OCI-LY3 (cell line): ENCODE data around the gene GGTA1.
A peak's percentile ranks its signal among the peaks of the same experiment; 100 is the strongest.
"Not testable (repeated sequence)": the region's sequence is repeated elsewhere in the genome, so short reads cannot be mapped to it uniquely, and the experiment has no call there.

Experiments
- H2AFZ ChIP-seq: fragments of 200-600, 300-600 bp; shearing (Covaris generic); 2 replicates; pipeline ENCODE4 v1.6.0; 2014; ENCODE audit warnings: antibody characterized with exemption, low read depth, low read length
- H3K27ac ChIP-seq: fragments of 200-600, 300-600 bp; sonication (generic); 2 replicates; pipeline ENCODE4 v1.5.1; 2014; ENCODE audit warnings: mild to moderate bottlenecking, low read length, moderate library complexity, mixed read lengths
- H3K27me3 ChIP-seq: fragments of 200-600, 300-600 bp; sonication (generic); 2 replicates; pipeline ENCODE4 v1.6.1; 2014; ENCODE audit warnings: low read depth, low read length, mixed read lengths
- H3K36me3 ChIP-seq: fragments of 200-600, 300-600 bp; sonication (generic); replicated peaks from 2 replicates; pipeline ENCODE3; 2014; ENCODE audit warnings: low read depth, low read length, mixed read lengths
- H3K4me1 ChIP-seq: fragments of 300-600, 200-600 bp; sonication (generic); 2 replicates; pipeline ENCODE4 v1.6.1; 2014; ENCODE audit warnings: low read length, mixed read lengths
- H3K4me2 ChIP-seq: fragments of 200-600, 300-600 bp; sonication (generic); 2 replicates; pipeline ENCODE4 v1.6.1; 2014; ENCODE audit warnings: low read length, mixed read lengths
- H3K4me3 ChIP-seq: fragments of 300-600, 200-600 bp; sonication (generic); 2 replicates; pipeline ENCODE4 v1.5.1; 2014; ENCODE audit warnings: antibody characterized with exemption, mild to moderate bottlenecking, low read length, moderate library complexity
- H3K79me2 ChIP-seq: fragments of 300-600, 200-600 bp; shearing (Covaris generic); 2 replicates; pipeline ENCODE4 v1.6.1; 2014; ENCODE audit warnings: mild to moderate bottlenecking, low read length, mixed read lengths
- H3K9ac ChIP-seq: fragments of 300-600, 200-600 bp; shearing (Covaris generic); 2 replicates; pipeline ENCODE4 v1.6.0; 2014; ENCODE audit warnings: mild to moderate bottlenecking, low read length, moderate library complexity
- H3K9me3 ChIP-seq: fragments of 200-600, 300-600 bp; shearing (Covaris generic); 2 replicates; pipeline ENCODE4 v1.6.1; 2014; ENCODE audit warnings: low read length, mixed read lengths; ENCODE audit not compliant: insufficient read depth
- H4K20me1 ChIP-seq: fragments of 200-600, 300-600 bp; sonication (generic); 2 replicates; pipeline ENCODE4 v1.6.1; 2016; ENCODE audit warnings: low read length, mixed read lengths; ENCODE audit not compliant: insufficient read depth
- EZH2phosphoT487 ChIP-seq: fragments of 200-600 bp; shearing (Covaris generic); IDR thresholded peaks from 2 replicates; pipeline ENCODE4 v1.6.1; 2018; ENCODE audit warnings: antibody characterized with exemption, mixed run types, low read depth
- TF ChIP-seq, protein P1 (sequence below): fragments of 200-600, 300-600 bp; sonication (generic); IDR thresholded peaks from 2 replicates; pipeline ENCODE4 v1.5.1; 2014; ENCODE audit warnings: antibody characterized with exemption, low read length, low read depth

Gene GGTA1

DNA sequence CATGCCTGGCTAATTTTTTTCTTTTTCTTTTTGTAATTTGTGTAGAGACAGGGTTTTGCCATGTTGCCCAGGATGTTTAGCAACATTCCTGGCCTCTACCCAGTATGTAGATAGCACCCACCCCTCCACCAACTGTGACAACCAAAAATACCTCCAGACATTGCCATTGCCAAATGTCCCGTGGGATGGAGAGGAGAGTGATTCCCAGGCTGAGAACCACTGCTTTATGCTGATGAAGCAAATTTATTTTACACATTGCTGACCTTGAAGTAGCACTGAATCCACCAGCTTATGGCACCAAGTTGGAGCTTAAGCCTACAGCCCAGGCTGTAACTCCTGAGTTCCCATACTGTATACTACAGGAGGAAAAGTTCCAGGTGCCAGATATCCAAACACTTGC is 58.5 kb downstream of the GGTA1 start:
- Histone ChIP-seq H3K27ac (no peak overlapping the region), H3K9me3 (no peaks in the 10 kb centered on the region), H2AFZ (no peak overlapping the region), H3K27me3 (peaks cover 16% of the 10 kb centered on the region; the same call in 1 of the 2 replicates), H3K4me1 (peaks cover 3% of the 10 kb centered on the region), H3K36me3 (no peaks in the 10 kb centered on the region), H3K79me2 (no peaks in the 10 kb centered on the region), H3K9ac (no peak overlapping the region), H4K20me1 (no peaks in the 10 kb centered on the region), H3K4me2 (no peak overlapping the region), H3K4me3 (no peak overlapping the region)
- no peak for TF ChIP-seq EZH2phosphoT487
- TF ChIP-seq, protein P1, sequence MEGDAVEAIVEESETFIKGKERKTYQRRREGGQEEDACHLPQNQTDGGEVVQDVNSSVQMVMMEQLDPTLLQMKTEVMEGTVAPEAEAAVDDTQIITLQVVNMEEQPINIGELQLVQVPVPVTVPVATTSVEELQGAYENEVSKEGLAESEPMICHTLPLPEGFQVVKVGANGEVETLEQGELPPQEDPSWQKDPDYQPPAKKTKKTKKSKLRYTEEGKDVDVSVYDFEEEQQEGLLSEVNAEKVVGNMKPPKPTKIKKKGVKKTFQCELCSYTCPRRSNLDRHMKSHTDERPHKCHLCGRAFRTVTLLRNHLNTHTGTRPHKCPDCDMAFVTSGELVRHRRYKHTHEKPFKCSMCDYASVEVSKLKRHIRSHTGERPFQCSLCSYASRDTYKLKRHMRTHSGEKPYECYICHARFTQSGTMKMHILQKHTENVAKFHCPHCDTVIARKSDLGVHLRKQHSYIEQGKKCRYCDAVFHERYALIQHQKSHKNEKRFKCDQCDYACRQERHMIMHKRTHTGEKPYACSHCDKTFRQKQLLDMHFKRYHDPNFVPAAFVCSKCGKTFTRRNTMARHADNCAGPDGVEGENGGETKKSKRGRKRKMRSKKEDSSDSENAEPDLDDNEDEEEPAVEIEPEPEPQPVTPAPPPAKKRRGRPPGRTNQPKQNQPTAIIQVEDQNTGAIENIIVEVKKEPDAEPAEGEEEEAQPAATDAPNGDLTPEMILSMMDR, result no peak

DNA sequence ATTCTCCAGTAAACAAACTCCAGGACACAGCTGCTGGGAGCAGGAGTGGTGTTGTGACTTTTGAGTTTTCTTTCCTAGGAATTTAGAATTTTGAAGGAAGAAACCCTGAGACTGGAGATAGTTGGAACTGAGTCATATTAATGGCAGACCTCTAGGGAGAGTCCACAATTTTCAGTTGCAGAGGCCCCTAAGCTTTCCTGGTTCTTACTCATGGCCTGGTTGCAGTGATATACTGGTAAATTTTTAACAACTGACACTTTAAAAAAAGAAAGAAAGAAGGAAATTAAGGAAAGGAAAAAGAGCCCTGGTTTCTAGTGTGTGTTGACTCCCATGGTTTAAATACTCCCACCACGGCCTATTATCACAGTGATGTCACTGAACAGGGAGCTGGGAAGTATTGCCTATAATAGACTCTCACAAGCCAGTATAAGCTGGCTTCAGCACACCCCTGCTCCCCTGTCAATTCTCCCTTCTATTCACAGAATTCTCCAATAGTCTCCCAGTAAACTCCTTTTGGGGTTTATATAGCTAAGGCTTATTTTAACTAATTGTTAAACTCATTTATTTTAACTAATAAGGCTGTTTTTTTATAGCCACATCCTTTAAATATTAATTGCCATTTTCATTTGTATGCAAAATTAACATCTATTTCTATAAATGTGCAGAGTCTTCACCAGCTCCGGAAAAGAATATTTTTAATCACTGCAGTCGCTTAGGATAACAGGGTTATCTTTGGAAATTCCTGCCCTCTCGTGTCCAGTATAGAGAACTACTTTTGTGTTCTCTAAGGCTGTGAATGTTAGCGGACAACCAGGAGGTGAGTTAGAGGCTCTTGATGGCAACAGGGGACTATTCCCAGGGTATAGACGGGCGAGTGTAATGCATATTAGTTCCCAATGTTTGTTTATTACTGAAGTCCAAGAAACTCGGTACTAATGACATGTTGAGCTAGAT is 59.7 kb downstream of the GGTA1 start:
- TF ChIP-seq, protein P1, result 0 out of 2 replicates have a peak, but pooled peaks have one; percentile 8
- TF ChIP-seq EZH2phosphoT487, result no peak
- Histone ChIP-seq H3K4me3 (no peak overlapping the region), H3K79me2 (no peaks in the 10 kb centered on the region), H3K36me3 (no peaks in the 10 kb centered on the region), H3K9me3 (no peaks in the 10 kb centered on the region), H3K27me3 (peaks cover 12% of the 10 kb centered on the region; the same call in 1 of the 2 replicates), H4K20me1 (no peaks in the 10 kb centered on the region), H3K4me2 (no peak overlapping the region), H2AFZ (no peak overlapping the region), H3K4me1 (no peaks in the 10 kb centered on the region), H3K9ac (no peak overlapping the region), H3K27ac (no peak overlapping the region)

DNA sequence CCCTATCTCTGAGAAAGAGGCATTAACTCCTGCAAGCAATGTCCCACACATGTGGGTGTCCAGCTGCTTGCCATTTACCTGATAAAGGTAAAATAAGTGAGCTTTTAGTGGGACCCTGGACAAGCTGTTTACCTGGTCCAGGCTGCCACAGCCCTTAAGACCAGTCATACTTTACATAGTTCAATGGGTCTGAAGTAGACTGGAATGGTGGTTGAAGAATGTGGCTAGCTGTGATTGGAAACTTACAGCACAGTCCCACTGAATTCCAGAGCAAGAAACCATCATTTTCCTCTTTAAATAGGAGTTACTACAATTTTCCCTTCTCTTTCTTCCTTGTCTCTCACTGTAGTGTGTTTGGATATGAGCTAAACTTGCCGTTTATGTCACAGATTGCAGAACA is 60.6 kb downstream of the GGTA1 start:
- no peak overlapping the region for H3K4me2 ChIP-seq
- TF ChIP-seq EZH2phosphoT487, result no peak
- TF ChIP-seq, protein P1, result no peak
- peaks cover 11% of the 10 kb centered on the region; the same call in 1 of the 2 replicates for H3K27me3 ChIP-seq

GRCh38 chr9:121437891-121438290 is 61.8 kb downstream of the GGTA1 start:
- Histone ChIP-seq H3K27ac (no peak overlapping the region), H3K4me1 (no peaks in the 10 kb centered on the region), H3K4me3 (no peak overlapping the region), H3K9ac (no peak overlapping the region), H3K9me3 (no peaks in the 10 kb centered on the region), H4K20me1 (no peaks in the 10 kb centered on the region), H2AFZ (no peak overlapping the region), H3K79me2 (no peaks in the 10 kb centered on the region), H3K27me3 (peaks cover 11% of the 10 kb centered on the region; the same call in 1 of the 2 replicates), H3K4me2 (no peak overlapping the region), H3K36me3 (no peaks in the 10 kb centered on the region)
- TF ChIP-seq, protein P1, result no peak
- TF ChIP-seq EZH2phosphoT487, result no peak

More for the DNA sequence above, 60.6 kb downstream of the GGTA1 start:
- H3K9ac ChIP-seq, result no peak overlapping the region
- H3K27ac ChIP-seq, result no peak overlapping the region
- H3K36me3 ChIP-seq, result no peaks in the 10 kb centered on the region
- H4K20me1 ChIP-seq, result no peaks in the 10 kb centered on the region
- H3K9me3 ChIP-seq, result no peaks in the 10 kb centered on the region
- no peaks in the 10 kb centered on the region for H3K4me1 ChIP-seq
- H3K79me2 ChIP-seq, result no peaks in the 10 kb centered on the region
- H3K4me3 ChIP-seq, result no peak overlapping the region
- H2AFZ ChIP-seq, result no peak overlapping the region

GRCh38 chr9:121437046-121437445 is 62.6 kb downstream of the GGTA1 start:
- not testable (repeated sequence) for H2AFZ ChIP-seq, H3K4me3 ChIP-seq, H3K4me2 ChIP-seq, H3K79me2 ChIP-seq, H3K27ac ChIP-seq, H3K36me3 ChIP-seq, H4K20me1 ChIP-seq, H3K9ac ChIP-seq, H3K9me3 ChIP-seq, H3K4me1 ChIP-seq
- peaks cover 11% of the 10 kb centered on the region; the same call in 1 of the 2 replicates for H3K27me3 ChIP-seq
